Upper lobe of left lung (tissue), 4 donors: ENCODE measurements around the gene COL2A1.

Experiments used
- EP300 ChIP-seq, 4 donors: sonication (generic); formaldehyde crosslinking; IDR thresholded peaks; one replicate each; pipeline ENCODE4 v1.5.1; 2017; ENCODE audit warnings: antibody characterized with exemption in 4 of 4, control low read depth in 2 of 4
- POLR2A ChIP-seq, 4 donors: fragments of 450-650 bp; IDR thresholded peaks; one replicate each; pipeline ENCODE4 v1.5.1; 2016 to 2017; ENCODE audit warnings: antibody characterized with exemption in 4 of 4, mild to moderate bottlenecking in 2 of 4
- POLR2AphosphoS5 ChIP-seq, 2 donors: sonication (generic); formaldehyde crosslinking; IDR thresholded peaks; one replicate each; pipeline ENCODE4 v1.5.1; 2017; ENCODE audit warnings: antibody characterized with exemption in 2 of 2
- TF ChIP-seq, protein P1 (sequence below), 6 experiments: fragments of 450-650 bp in 4 of 6; fragments of 200-600 bp in 2 of 6; sonication (generic) in 2 of 6; IDR thresholded peaks; one replicate each; pipeline ENCODE4 v1.5.1; 2016 to 2019; ENCODE audit warnings: antibody characterized with exemption in 6 of 6

DNA sequence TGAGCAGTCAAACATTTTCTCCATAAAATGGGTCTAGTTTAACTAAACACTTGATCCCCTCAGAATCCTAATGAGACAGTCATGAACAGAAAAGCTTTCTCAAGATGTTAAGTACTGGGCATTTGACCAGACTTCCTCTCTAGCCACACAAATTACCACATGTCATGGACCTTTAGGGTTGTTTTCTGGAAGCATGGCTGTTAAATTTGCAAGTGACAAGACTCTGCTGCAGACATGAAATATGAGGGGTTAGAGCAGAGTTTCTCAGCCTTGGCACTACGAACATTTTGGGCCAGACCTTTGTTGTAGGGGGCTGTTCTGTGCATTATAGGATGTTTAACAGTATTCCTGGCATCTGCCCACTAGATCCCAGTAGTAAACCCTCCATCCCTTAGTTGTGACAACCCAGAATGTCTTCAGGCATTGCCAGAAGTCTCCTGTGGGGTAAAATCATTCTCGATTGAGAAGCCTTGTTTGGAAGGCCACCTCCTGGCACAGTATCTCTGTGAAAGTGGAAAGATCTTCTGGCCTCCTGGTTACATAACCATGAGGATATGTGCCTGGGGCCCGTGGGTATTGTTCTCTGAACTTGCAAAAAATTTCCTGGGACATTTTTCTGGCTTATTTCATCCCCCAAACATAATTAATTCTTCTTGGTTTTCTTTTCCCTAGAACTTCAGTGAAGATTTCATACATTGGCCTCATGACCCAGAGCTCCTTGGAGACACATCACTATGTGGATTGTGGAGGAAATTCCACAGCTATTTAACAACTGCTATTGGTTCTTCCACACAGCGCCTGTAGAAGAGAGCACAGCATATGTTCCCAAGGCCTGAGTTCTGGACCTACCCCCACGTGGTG is 36.6 kb downstream of the COL2A1 start:
- TF ChIP-seq, protein P1, sequence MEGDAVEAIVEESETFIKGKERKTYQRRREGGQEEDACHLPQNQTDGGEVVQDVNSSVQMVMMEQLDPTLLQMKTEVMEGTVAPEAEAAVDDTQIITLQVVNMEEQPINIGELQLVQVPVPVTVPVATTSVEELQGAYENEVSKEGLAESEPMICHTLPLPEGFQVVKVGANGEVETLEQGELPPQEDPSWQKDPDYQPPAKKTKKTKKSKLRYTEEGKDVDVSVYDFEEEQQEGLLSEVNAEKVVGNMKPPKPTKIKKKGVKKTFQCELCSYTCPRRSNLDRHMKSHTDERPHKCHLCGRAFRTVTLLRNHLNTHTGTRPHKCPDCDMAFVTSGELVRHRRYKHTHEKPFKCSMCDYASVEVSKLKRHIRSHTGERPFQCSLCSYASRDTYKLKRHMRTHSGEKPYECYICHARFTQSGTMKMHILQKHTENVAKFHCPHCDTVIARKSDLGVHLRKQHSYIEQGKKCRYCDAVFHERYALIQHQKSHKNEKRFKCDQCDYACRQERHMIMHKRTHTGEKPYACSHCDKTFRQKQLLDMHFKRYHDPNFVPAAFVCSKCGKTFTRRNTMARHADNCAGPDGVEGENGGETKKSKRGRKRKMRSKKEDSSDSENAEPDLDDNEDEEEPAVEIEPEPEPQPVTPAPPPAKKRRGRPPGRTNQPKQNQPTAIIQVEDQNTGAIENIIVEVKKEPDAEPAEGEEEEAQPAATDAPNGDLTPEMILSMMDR (IDR thresholded peaks at IDR 0.05) = no peak
- TF ChIP-seq POLR2A (IDR thresholded peaks at IDR 0.05) (no peak), POLR2AphosphoS5 (IDR thresholded peaks at IDR 0.05) (no peak), EP300 (IDR thresholded peaks at IDR 0.05) (no peak)
